ENCODE measurements around the gene DDR2.

DNA sequence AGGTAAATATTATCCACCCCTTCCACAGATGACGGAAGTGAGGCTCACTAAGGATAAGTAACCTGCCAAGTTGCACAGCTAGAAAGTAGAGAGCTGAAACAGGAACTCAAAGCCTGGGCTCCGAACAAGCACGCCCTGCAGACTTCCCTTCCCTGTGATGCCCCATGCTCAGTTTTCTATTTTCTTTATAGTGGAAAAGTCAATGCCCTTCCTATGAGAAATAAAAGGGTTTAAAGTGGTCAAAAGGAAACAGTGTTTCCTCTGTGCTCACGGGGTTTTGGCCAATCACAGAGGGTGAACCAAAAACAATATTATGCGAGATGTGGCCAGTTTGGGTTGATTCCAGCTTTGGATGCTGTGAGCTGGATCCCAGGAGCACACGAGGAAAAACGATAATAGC, 44.5 kb downstream of the DDR2 start:
- TF ChIP-seq, protein P1, sequence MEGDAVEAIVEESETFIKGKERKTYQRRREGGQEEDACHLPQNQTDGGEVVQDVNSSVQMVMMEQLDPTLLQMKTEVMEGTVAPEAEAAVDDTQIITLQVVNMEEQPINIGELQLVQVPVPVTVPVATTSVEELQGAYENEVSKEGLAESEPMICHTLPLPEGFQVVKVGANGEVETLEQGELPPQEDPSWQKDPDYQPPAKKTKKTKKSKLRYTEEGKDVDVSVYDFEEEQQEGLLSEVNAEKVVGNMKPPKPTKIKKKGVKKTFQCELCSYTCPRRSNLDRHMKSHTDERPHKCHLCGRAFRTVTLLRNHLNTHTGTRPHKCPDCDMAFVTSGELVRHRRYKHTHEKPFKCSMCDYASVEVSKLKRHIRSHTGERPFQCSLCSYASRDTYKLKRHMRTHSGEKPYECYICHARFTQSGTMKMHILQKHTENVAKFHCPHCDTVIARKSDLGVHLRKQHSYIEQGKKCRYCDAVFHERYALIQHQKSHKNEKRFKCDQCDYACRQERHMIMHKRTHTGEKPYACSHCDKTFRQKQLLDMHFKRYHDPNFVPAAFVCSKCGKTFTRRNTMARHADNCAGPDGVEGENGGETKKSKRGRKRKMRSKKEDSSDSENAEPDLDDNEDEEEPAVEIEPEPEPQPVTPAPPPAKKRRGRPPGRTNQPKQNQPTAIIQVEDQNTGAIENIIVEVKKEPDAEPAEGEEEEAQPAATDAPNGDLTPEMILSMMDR (IDR thresholded peaks at IDR 0.05; ENCODE audit: low read depth, low read length): no peak
- TF ChIP-seq EZH2phosphoT487 (IDR thresholded peaks at IDR 0.05; ENCODE audit: low read depth): no peak

Data from OCI-LY3 (cell line).